HUES6 (cell line): ENCODE measurements around the gene CHI3L2.

Experiments
- H3K27ac ChIP-seq: 2 replicates; pipeline ENCODE4 v1.7.0; 2013; ENCODE audit warnings: low read depth, mild to moderate bottlenecking, low read length, inconsistent platforms
- H3K27me3 ChIP-seq: 2 replicates; pipeline ENCODE4 v1.6.1; 2013; ENCODE audit warnings: low read length; ENCODE audit not compliant: control insufficient read depth, insufficient read depth
- H3K36me3 ChIP-seq: 2 replicates; pipeline ENCODE4 v1.6.1; 2013; ENCODE audit warnings: low read length; ENCODE audit not compliant: control insufficient read depth, insufficient read depth
- H3K4me1 ChIP-seq: 2 replicates; pipeline ENCODE4 v1.6.1; 2013; ENCODE audit warnings: low read length; ENCODE audit not compliant: control insufficient read depth, insufficient read depth
- H3K4me3 ChIP-seq: 2 replicates; pipeline ENCODE4 v1.5.1; 2013; ENCODE audit warnings: low read depth, low read length
- H3K9ac ChIP-seq: one replicate; pipeline ENCODE4 v1.6.1; 2013; ENCODE audit warnings: mild to moderate bottlenecking, low read length
- H3K9me3 ChIP-seq: 2 replicates; pipeline ENCODE4 v1.6.1; 2013; ENCODE audit warnings: low read depth, low read length; ENCODE audit not compliant: control insufficient read depth, insufficient read depth

Gene CHI3L2

GRCh38 chr1:111281411-111281810, 53.9 kb downstream of the CHI3L2 start:
- Histone ChIP-seq H3K4me3 (no peak overlapping the region), H3K27me3 (no peaks in the 10 kb centered on the region), H3K36me3 (no peaks in the 10 kb centered on the region), H3K9ac (no peak overlapping the region), H3K9me3 (peaks cover 7% of the 10 kb centered on the region; the same call in 1 of the 2 replicates), H3K27ac (no peak overlapping the region), H3K4me1 (no peaks in the 10 kb centered on the region)

- H3K4me1 ChIP-seq: no peaks in the 10 kb centered on the region
- H3K9ac ChIP-seq: no peak overlapping the region
- no peaks in the 10 kb centered on the region for H3K9me3 ChIP-seq
- no peaks in the 10 kb centered on the region for H3K27me3 ChIP-seq
- H3K27ac ChIP-seq: no peak overlapping the region
- no peak overlapping the region for H3K4me3 ChIP-seq
- no peaks in the 10 kb centered on the region for H3K36me3 ChIP-seq
These were observed 56.3 kb downstream of the CHI3L2 start for GRCh38 chr1:111283838-111284237.

GRCh38 chr1:111285879-111286278, 58.4 kb downstream of the CHI3L2 start:
- no peaks in the 10 kb centered on the region for H3K36me3 ChIP-seq
- H3K27ac ChIP-seq: no peak overlapping the region
- H3K9ac ChIP-seq: no peak overlapping the region
- H3K27me3 ChIP-seq: no peaks in the 10 kb centered on the region
- H3K9me3 ChIP-seq: no peaks in the 10 kb centered on the region
- H3K4me3 ChIP-seq: no peak overlapping the region
- no peaks in the 10 kb centered on the region for H3K4me1 ChIP-seq

GRCh38 chr1:111286912-111287311, 59.4 kb downstream of the CHI3L2 start:
- no peak overlapping the region for H3K4me3 ChIP-seq
- no peak overlapping the region for H3K27ac ChIP-seq
- H3K4me1 ChIP-seq: no peaks in the 10 kb centered on the region
- H3K9me3 ChIP-seq: no peaks in the 10 kb centered on the region
- no peak overlapping the region for H3K9ac ChIP-seq
- no peaks in the 10 kb centered on the region for H3K27me3 ChIP-seq
- no peaks in the 10 kb centered on the region for H3K36me3 ChIP-seq

- Histone ChIP-seq H3K9ac (no peak overlapping the region), H3K4me1 (no peaks in the 10 kb centered on the region), H3K27ac (no peak overlapping the region), H3K27me3 (no peaks in the 10 kb centered on the region), H3K4me3 (no peak overlapping the region), H3K36me3 (no peaks in the 10 kb centered on the region), H3K9me3 (no peaks in the 10 kb centered on the region)
These were observed 61.9 kb downstream of the CHI3L2 start for GRCh38 chr1:111289371-111289770.

- no peak overlapping the region for H3K4me3 ChIP-seq
- no peaks in the 10 kb centered on the region for H3K4me1 ChIP-seq
- no peaks in the 10 kb centered on the region for H3K36me3 ChIP-seq
- no peak overlapping the region for H3K27ac ChIP-seq
- H3K9me3 ChIP-seq: no peaks in the 10 kb centered on the region
- no peaks in the 10 kb centered on the region for H3K27me3 ChIP-seq
- H3K9ac ChIP-seq: no peak overlapping the region
These were observed 62.6 kb downstream of the CHI3L2 start for GRCh38 chr1:111290104-111290503.

- no peaks in the 10 kb centered on the region for H3K4me1 ChIP-seq
- H3K36me3 ChIP-seq: no peaks in the 10 kb centered on the region
- H3K9ac ChIP-seq: no peak within 1 kb of the TSS
- H3K4me3 ChIP-seq: no peak within 1 kb of the TSS
- peaks cover 3% of the 10 kb centered on the region; the same call in 1 of the 2 replicates for H3K9me3 ChIP-seq
- no peak within 1 kb of the TSS for H3K27ac ChIP-seq
- no peaks in the 10 kb centered on the region for H3K27me3 ChIP-seq
These were observed 63.1 kb downstream of the CHI3L2 start, which contains the start of gene CHIA for GRCh38 chr1:111290630-111291029. TSS of gene CHIA (plus strand) at chr1:111290851. CDS start at chr1:111310468, 19,617 bp downstream.
